Islet of Langerhans (tissue), 1 donor: ENCODE results near the gene ZNF362.

Experiments used
- FAIRE-seq: peaks from one replicate; lab custom pipeline; 2011; peaks lifted over from hg19 to GRCh38; lab: Jason Lieb, UNC

ZNF362 gene

GRCh38 chr1:33327587-33328325 lies 71.5 kb downstream of the ZNF362 start:
- FAIRE-seq, result no peak

- FAIRE-seq, result no peak
Observed at GRCh38 chr1:33328817-33329216, 72.5 kb downstream of the ZNF362 start.

- no peak for FAIRE-seq
Observed at GRCh38 chr1:33329600-33330305, 73.5 kb downstream of the ZNF362 start.

- no peak for FAIRE-seq
Observed at GRCh38 chr1:33330361-33330890, 74.1 kb downstream of the ZNF362 start.

- no peak for FAIRE-seq
Observed at GRCh38 chr1:33330906-33331305, 74.6 kb downstream of the ZNF362 start.

- FAIRE-seq, result no peak
Observed at GRCh38 chr1:33331444-33332356, 75.4 kb downstream of the ZNF362 start.

GRCh38 chr1:33332357-33332789 lies 76.1 kb downstream of the ZNF362 start:
- FAIRE-seq, result no peak

- no peak for FAIRE-seq
Observed at GRCh38 chr1:33332881-33333280, 76.6 kb downstream of the ZNF362 start.

- FAIRE-seq, result no peak
Observed at GRCh38 chr1:33334081-33334552, 77.8 kb downstream of the ZNF362 start.

GRCh38 chr1:33335020-33335419 lies 78.7 kb downstream of the ZNF362 start:
- FAIRE-seq, result no peak

GRCh38 chr1:33336580-33336979 lies 80.3 kb downstream of the ZNF362 start:
- FAIRE-seq, result no peak

GRCh38 chr1:33337441-33337840 lies 81.1 kb downstream of the ZNF362 start:
- FAIRE-seq, result no peak

- FAIRE-seq, result no peak
Observed at GRCh38 chr1:33338048-33338439, 81.8 kb downstream of the ZNF362 start.

GRCh38 chr1:33338440-33339211 lies 82.3 kb downstream of the ZNF362 start:
- no peak for FAIRE-seq

- no peak for FAIRE-seq
Observed at GRCh38 chr1:33339413-33339812, 83.1 kb downstream of the ZNF362 start.

GRCh38 chr1:33341190-33341589 lies 84.9 kb downstream of the ZNF362 start:
- no peak for FAIRE-seq

- FAIRE-seq, result peak; percentile 94
Observed at GRCh38 chr1:33342041-33342723, 85.9 kb downstream of the ZNF362 start.

GRCh38 chr1:33343539-33343938 lies 87.2 kb downstream of the ZNF362 start:
- no peak for FAIRE-seq

- FAIRE-seq, result no peak
Observed at GRCh38 chr1:33344896-33345560, 88.7 kb downstream of the ZNF362 start.

GRCh38 chr1:33346533-33346926 lies 90.2 kb downstream of the ZNF362 start:
- no peak for FAIRE-seq
